Measurements from ENCODE around the gene TLL2.

Gene TLL2

DNA sequence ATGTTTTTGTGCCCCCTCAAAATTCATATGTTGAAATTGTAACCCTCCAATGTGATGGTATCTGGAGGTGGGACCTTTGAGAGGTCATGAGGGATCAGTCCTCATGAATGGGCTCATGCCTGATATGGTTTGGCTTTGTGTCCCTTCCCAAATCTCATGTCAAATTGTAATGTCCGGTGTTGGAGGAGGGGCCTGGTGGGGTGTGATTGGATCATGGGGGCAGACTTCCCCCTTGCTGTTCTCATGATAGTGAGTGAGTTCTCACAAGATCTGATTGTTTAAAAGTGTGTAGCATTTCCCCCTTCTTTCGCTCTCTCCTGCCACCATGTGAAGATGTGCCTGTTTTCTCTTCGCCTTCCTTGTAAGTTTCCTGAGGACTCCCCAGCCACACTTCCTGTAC lies 53.4 kb downstream of the TLL2 start:
- DNase-seq: no peak

DNA sequence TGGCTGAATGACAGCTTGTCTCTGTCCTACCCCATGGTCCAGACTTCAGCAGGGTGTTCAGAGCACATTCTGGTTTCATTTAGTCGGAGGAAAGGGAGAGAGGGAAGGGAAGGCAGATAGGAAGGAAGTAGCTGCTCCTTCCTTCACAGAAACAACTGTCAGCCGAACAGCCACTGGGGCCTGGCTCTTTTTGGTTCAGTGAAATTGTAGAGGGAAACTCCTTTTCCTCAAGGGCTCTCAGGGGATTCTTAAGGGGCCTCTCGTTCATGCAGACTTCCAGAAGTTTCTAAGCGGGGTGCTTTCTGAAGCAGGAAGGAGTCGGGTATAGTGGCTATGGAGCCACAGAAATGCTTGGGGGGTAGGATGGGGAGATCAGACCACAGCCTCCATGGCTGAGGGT lies 56.4 kb downstream of the TLL2 start:
- no peak for DNase-seq

DNA sequence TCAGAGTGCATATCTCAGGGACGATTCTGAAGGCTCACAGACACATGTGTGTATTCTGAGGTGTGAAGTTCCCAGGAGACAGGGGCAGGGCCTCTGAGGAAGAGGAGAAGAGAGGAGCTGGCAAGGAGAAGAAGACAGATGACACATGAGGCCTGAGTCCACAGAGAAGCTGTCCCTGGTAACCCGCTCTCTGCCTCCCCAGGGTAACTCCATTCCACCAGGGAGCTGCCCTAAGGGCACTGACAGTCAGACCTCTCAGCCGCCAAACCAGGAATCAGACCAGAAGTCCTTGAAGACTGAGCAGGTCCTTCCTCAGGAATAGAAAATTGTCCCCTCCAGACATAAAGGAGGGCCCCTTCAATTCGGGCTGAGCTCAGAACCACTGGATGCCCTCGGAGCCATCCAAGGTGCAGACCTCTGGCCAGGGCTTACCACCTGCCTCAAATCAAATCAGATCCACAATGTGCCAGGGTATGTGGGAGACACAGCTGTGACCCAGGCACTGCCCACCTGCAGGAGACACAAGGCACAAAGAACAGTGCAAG lies 57.4 kb downstream of the TLL2 start:
- no peak for DNase-seq

- no peak for DNase-seq
These were observed 59.7 kb downstream of the TLL2 start for GRCh38 chr10:96453856-96454583.

- no peak for DNase-seq
These were observed 61.1 kb downstream of the TLL2 start for GRCh38 chr10:96452494-96453153.

DNA sequence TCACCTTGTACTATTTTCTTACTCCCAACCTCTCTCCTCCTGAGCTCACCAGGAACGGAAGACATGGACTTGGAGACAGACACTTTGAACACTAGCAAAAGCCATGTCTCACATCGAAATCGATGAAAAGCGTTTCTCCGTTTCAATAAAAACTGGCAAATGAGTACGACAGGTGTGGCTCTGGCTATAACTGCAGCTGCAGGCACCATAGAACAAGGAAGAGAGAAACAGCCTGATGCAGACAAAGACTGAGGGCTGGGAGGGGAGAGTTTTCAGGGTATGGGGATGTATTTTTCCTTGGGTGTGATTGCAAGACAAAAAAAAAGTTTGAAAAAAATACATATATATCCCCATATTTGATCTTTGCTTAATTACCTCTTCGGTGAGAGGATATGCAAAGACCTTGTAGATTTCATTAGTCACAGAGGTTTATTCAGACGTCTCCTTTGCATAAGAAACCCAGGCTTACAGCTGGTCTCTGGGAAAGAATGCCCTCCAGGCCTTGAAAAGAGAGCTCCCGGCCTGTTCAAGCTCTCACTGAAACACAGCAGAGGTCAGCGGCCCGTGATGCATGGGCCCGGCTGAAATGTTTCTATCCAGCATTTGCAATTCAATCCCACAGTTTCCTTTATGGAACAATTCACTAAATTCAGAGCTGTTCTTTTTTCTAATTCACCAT lies 63.1 kb downstream of the TLL2 start:
- DNase-seq: no peak

- no peak for DNase-seq
These were observed 65.2 kb downstream of the TLL2 start for GRCh38 chr10:96448558-96448957.

DNA sequence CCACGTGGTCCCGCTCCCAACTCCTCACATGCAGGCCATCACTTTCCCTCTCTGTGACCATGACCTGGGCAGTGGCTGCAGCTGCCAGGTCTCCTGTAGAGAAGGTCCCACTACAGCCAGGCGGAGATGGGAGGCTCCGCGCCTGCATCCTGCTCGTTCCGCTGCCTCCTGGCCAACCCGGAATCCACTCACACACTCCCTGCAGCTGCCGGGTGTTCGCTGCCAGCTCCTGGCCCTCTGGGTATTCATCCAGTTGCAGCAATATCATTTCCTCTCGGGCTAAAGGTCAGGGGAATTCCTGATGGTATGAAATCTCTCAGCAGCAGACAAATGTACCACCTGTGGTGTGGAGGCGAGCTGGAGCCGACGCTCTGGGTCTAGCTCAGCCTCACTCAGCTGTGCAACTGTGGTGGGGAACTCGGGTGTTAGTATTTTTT lies 65.7 kb downstream of the TLL2 start:
- DNase-seq: no peak

- DNase-seq: no peak
These were observed 66.6 kb downstream of the TLL2 start for GRCh38 chr10:96446966-96447596.

- DNase-seq: no peak
These were observed 71.6 kb downstream of the TLL2 start for GRCh38 chr10:96441987-96442643.

DNA sequence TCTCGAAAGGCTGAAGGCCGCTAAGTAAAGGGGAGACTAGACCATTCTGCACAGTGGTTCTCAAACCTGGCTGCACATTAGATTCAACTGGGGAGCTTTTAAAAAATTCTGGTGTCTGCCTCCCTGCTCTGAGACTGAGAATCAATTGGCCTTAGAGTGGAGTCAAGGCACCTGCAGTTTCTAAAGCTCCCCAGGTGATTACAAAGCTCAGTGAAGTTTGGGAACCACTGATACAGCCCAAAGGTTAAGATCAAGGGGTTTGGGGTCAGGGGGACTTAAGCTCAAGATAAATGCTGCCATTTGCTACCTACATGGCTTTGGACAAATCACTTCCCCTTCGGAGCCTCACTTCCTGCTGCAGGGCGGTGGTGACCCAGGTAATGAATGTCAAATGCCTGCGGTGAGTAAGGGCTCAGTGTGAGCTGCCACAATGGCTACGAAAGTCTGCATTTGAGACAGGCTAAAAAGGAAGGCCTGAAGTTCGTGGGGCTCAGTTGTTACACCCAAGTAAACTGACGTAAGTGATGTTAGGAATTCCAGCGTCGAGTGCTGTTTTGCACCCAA lies 72.3 kb downstream of the TLL2 start:
- DNase-seq: no peak

- DNase-seq: no peak
These were observed 73.1 kb downstream of the TLL2 start for GRCh38 chr10:96440361-96441292.

- DNase-seq: no peak
These were observed 74.0 kb downstream of the TLL2 start for GRCh38 chr10:96439725-96440124.

GRCh38 chr10:96436035-96436434 lies 77.7 kb downstream of the TLL2 start:
- no peak for DNase-seq

GRCh38 chr10:96431211-96431970 lies 82.3 kb downstream of the TLL2 start:
- no peak for DNase-seq

DNA sequence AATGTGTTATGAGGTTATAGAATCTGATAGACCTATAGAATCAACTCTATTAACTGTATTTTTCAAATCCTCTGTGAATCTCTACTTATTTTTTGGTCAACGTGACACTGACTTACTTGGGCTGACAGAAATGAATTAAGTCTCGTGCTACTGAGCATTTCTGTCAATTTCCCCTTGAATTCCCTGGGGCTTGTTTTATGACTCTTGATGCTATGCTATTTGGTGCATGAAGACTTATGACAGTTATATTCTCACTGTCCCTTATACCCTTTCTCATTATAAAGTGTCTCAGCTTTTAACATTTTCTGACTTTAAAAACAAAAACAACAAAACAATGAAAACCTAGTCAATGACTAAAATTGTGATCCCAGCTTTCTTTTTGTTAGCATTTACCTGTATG lies 86.4 kb downstream of the TLL2 start:
- no peak for DNase-seq

GRCh38 chr10:96422525-96422924 lies 91.2 kb downstream of the TLL2 start:
- DNase-seq: no peak

DNA sequence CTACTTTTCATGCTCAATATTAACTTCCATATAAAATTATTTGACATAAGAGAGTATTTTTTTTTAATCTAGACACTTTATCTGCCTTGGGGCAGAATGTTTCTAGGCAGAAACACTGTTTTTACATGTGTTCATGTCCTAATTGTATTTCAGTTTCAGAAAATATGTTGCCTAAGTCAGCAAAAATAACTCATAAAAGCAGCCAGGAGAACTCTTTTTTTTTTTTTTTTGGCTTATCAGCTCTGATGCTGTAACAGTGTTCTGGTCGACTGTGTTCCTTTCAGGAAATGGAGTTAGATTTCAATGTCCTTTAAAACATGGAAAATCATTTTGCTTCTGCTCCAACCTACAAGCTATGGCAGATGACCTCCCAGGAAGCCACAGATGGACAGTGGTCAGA lies 91.7 kb downstream of the TLL2 start:
- no peak for DNase-seq

GRCh38 chr10:96420228-96421009 lies 93.3 kb downstream of the TLL2 start:
- DNase-seq: no peak

GRCh38 chr10:96419351-96419750 lies 94.4 kb downstream of the TLL2 start:
- DNase-seq: no peak
